Measurements from ENCODE around the gene PSMA1. TPM values are rescaled to one million over a fixed set of nuclear protein-coding genes. Genes with fewer than 3 reads are reported as not detected.

The PSMA1 gene
- total RNA-seq, 5 donors from 2014 or later (not counting 1 experiment from before 2014, with no cell fraction given): 107 to 137 (median 115) TPM

DNA sequence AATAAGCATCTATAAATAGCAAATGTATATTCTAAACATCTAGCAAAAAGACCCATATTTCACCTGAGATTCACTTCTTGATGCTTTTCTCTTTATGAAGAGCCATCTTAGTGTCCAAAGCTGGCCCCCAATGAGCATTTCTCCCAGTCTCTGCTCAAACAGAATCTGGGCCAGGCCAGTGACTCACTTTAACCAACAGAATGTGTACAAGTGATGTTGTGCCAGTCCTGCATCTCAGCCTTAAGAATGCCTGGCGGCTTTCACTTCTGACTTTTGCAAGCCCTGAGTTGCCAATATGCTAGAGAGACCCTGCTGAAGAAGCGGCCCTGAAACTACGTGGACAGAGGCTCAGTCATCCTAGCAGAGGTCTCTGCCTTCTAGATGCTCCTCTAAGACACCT, 13.7 kb downstream of the PSMA1 start:
- Mint-ChIP-seq H3K4me3 (no peak overlapping the region), H3K9me3 (no peaks in the 10 kb centered on the region), H3K27ac (peak overlapping the region in 1 of 2 donors; percentile 73), H3K36me3 (peaks cover 45% of the 10 kb centered on the region), H3K4me1 (peaks cover 6 to 12% (median 7%) of the 10 kb centered on the region in 3 donors), H3K27me3 (no peaks in the 10 kb centered on the region)
- POLR2A ChIA-PET: interaction anchor here in 1 of 2 donors (0.6 kb wide), 2 partner anchors 29 to 54 kb away, joined by 3 read pairs; no protein-coding TSS in a partner anchor
- H3K27me3 ChIP-seq (replicated peaks in 1 of 2; ENCODE audit: control insufficient read depth in 2 of 2, extremely low read depth in 1 of 2, insufficient read depth in 2 of 2, low read length in 1 of 2): no peaks in the 10 kb centered on the region
- DNase-seq: no peak
- CTCF ChIA-PET: interaction anchor here (0.6 kb wide), 2 partner anchors 9 to 152 kb away, joined by 3 read pairs; no protein-coding TSS in a partner anchor
- peaks cover 17 to 68% of the 10 kb centered on the region in 2 donors for H3K36me3 ChIP-seq (ENCODE audit: control insufficient read depth in 2 of 2, extremely low read depth in 1 of 2, insufficient read depth in 1 of 2, low read length in 1 of 2)
- H3K4me3 ChIP-seq (ENCODE audit: control insufficient read depth in 1 of 2, extremely low read depth in 1 of 2, low read length in 1 of 2): no peak overlapping the region
- no peaks in the 10 kb centered on the region for H3K9me3 ChIP-seq
- no peaks in the 10 kb centered on the region for H3K4me1 ChIP-seq (ENCODE audit: control insufficient read depth in 1 of 2, extremely low read depth in 1 of 2, insufficient read depth in 2 of 2, low read length in 2 of 2)
- ATAC-seq (replicated peaks in 1 of 4): no peak
- WGBS (ENCODE audit: insufficient coverage): no CpG with 5 or more reads among the region's 3 CpGs
- no peak overlapping the region for H3K27ac ChIP-seq (ENCODE audit: low read length)

- Mint-ChIP-seq H3K36me3 (peaks cover 22% of the 10 kb centered on the region), H3K4me1 (peaks cover 17 to 26% (median 21%) of the 10 kb centered on the region in 3 donors), H3K27me3 (no peaks in the 10 kb centered on the region), H3K4me3 (no peak overlapping the region), H3K27ac (peak overlapping the region in 1 of 2 donors; percentile 59), H3K9me3 (no peaks in the 10 kb centered on the region)
- Histone ChIP-seq H3K4me1 (ENCODE audit: control insufficient read depth in 1 of 2, extremely low read depth in 1 of 2, insufficient read depth in 2 of 2, low read length in 2 of 2) (peaks cover 0 to 7% of the 10 kb centered on the region in 2 experiments), H3K36me3 (ENCODE audit: control insufficient read depth in 2 of 2, extremely low read depth in 1 of 2, insufficient read depth in 1 of 2, low read length in 1 of 2) (peaks cover 17 to 38% of the 10 kb centered on the region in 2 donors), H3K4me3 (ENCODE audit: control insufficient read depth in 1 of 2, extremely low read depth in 1 of 2, low read length in 1 of 2) (no peak overlapping the region), H3K9me3 (no peaks in the 10 kb centered on the region), H3K27me3 (replicated peaks in 1 of 2; ENCODE audit: control insufficient read depth in 2 of 2, extremely low read depth in 1 of 2, insufficient read depth in 2 of 2, low read length in 1 of 2) (no peaks in the 10 kb centered on the region), H3K27ac (ENCODE audit: low read length) (no peak overlapping the region)
- POLR2A ChIA-PET: interaction anchor here in 1 of 2 donors (0.7 kb wide), 1 partner anchor 13 kb away, joined by 3 read pairs; no protein-coding TSS in a partner anchor
- no peak for DNase-seq
- CTCF ChIA-PET: interaction anchor here (0.7 kb wide), 4 partner anchors 136 to 570 kb away, joined by 3 to 10 read pairs (median 4); no protein-coding TSS in a partner anchor
- no peak for ATAC-seq (replicated peaks in 1 of 4)
- WGBS (ENCODE audit: insufficient coverage): no CpG with 5 or more reads among the region's 1 CpG
Measured at GRCh38 chr11:14503023-14503422, 17.2 kb downstream of the PSMA1 start.

DNA sequence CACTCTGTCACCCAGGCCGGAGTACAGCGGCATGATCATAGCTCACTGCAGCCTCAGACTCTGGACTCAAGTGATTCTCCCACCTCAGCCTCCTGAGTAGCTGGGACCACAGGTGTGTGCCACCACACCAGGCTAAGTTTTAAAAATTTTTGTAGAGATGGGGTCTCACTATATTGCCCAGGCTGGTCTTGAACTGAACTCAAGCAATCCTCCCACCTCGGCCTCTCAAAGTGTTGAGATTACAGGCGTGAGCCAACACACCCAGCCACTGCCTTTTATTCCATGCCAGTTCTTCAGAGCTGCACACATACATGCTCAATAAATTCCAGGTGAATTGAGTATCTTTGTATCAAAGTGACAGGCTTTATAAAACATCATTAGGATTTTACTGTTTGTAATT, 18.1 kb downstream of the PSMA1 start:
- Mint-ChIP-seq H3K27me3 (no peaks in the 10 kb centered on the region), H3K27ac (peak overlapping the region in 1 of 2 donors; percentile 17), H3K4me1 (peaks cover 27 to 36% (median 31%) of the 10 kb centered on the region in 3 donors), H3K4me3 (no peak overlapping the region), H3K36me3 (peaks cover 28% of the 10 kb centered on the region), H3K9me3 (no peaks in the 10 kb centered on the region)
- DNase-seq: no peak
- H3K27me3 ChIP-seq (replicated peaks in 1 of 2; ENCODE audit: control insufficient read depth in 2 of 2, extremely low read depth in 1 of 2, insufficient read depth in 2 of 2, low read length in 1 of 2): no peaks in the 10 kb centered on the region
- no peak overlapping the region for H3K4me3 ChIP-seq (ENCODE audit: control insufficient read depth in 1 of 2, extremely low read depth in 1 of 2, low read length in 1 of 2)
- H3K4me1 ChIP-seq (ENCODE audit: control insufficient read depth in 1 of 2, extremely low read depth in 1 of 2, insufficient read depth in 2 of 2, low read length in 2 of 2): peaks cover 0 to 7% of the 10 kb centered on the region in 2 experiments
- no peak for ATAC-seq (replicated peaks in 1 of 4)
- H3K27ac ChIP-seq (ENCODE audit: low read length): no peak overlapping the region
- peaks cover 17 to 35% of the 10 kb centered on the region in 2 donors for H3K36me3 ChIP-seq (ENCODE audit: control insufficient read depth in 2 of 2, extremely low read depth in 1 of 2, insufficient read depth in 1 of 2, low read length in 1 of 2)
- CTCF ChIA-PET: no interaction called here
- H3K9me3 ChIP-seq: no peaks in the 10 kb centered on the region
- POLR2A ChIA-PET: interaction anchor here in 1 of 2 donors (0.5 kb wide), 1 partner anchor 15 kb away, joined by 4 read pairs; no protein-coding TSS in a partner anchor
- WGBS (ENCODE audit: insufficient coverage): 100% methylated on average over 2 of the region's 4 CpGs

DNA sequence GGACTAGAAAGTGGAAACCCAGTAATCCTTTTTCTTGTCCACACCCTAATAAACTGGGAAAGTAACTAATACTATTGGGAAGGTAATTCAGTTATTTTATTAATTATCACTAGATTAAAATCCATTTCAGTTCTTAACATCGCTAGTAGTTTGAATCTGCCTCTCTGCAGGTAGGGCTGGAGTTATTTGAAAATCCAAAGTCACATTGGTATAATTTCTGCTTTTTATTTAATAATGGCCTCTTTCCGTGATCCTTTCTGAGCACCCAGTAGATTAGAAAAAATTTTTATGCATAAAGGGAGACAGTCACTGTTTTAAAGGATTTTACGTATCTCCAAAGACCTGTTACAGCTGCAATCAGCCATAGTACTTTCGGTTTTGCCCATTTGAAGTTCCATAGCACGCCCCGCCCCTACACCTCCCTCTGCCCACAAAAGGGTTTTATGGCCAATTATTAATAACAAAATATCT, 20.0 kb downstream of the PSMA1 start:
- Histone ChIP-seq H3K9me3 (no peaks in the 10 kb centered on the region), H3K4me3 (ENCODE audit: control insufficient read depth in 1 of 2, extremely low read depth in 1 of 2, low read length in 1 of 2) (peak overlapping the region; percentile 77 to 91), H3K27ac (ENCODE audit: low read length) (peak overlapping the region; percentile 63), H3K36me3 (ENCODE audit: control insufficient read depth in 2 of 2, extremely low read depth in 1 of 2, insufficient read depth in 1 of 2, low read length in 1 of 2) (peaks cover 8 to 26% of the 10 kb centered on the region in 2 donors), H3K27me3 (replicated peaks in 1 of 2; ENCODE audit: control insufficient read depth in 2 of 2, extremely low read depth in 1 of 2, insufficient read depth in 2 of 2, low read length in 1 of 2) (no peaks in the 10 kb centered on the region), H3K4me1 (ENCODE audit: control insufficient read depth in 1 of 2, extremely low read depth in 1 of 2, insufficient read depth in 2 of 2, low read length in 2 of 2) (peaks cover 3 to 11% of the 10 kb centered on the region in 2 experiments)
- no peaks in the 10 kb centered on the region for H3K27me3 Mint-ChIP-seq
- DNase-seq (peak; percentile 4 to 78 (median 39)), ATAC-seq (replicated peaks in 1 of 4) (peak; percentile 41 to 60 (median 46))
- peak overlapping the region; percentile 98 for H3K27ac Mint-ChIP-seq
- POLR2A ChIA-PET: interaction anchor here (0.5 to 1.5 kb wide), 11 partner anchors 10 to 205 kb away, joined by 3 to 8 read pairs (median 3); partner anchors contain the start of gene PSMA1 (in 2 of the 2)
- peak overlapping the region; percentile 87 to 98 (median 98) for H3K4me3 Mint-ChIP-seq
- peaks cover 25% of the 10 kb centered on the region for H3K36me3 Mint-ChIP-seq
- H3K4me1 Mint-ChIP-seq: peaks cover 43 to 52% (median 43%) of the 10 kb centered on the region in 3 donors
- CTCF ChIA-PET: interaction anchor here in 1 of 2 donors (1.0 to 1.3 kb wide), 2 partner anchors 45 to 392 kb away, joined by 3 to 4 read pairs; partner anchors contain the start of gene CYP2R1
- no peaks in the 10 kb centered on the region for H3K9me3 Mint-ChIP-seq
- WGBS (ENCODE audit: insufficient coverage): 3% methylated on average over 4 of the region's 6 CpGs

DNA sequence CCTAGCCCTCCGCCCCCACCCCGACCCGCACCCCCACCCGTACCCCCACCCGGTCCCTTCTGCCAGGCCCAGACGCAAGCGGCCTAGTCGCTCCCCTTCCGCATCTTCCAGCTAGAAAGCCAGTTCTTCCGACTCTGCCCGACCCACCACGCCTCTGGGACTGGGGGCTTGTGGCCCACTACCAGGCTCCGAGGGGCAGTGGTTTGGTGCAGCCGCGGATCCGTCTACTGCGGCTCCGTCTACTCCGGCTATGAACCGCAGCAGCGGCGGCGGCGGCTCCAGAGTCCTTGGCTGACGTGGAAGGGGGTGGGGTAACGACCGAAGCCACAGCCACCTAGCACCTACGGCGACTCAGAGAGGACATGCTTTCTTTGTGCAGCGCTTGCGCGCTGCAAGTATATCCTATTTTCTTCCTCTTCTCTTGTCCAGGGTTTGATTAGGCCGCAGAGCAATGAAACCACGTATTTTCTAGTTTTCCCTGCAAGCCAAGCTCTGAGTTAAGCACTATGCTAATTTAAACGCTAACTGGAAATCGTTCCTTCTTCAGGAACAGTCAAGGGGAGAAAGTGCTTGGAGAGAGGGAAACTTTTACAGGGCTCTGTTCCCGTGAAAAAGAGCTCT, 20.5 kb downstream of the PSMA1 start, which contains the start of gene COPB1:
COPB1 (minus strand) TSS at position 252 of the 621 bp plus-strand sequence. CDS start 883 bp downstream, outside the sequence.
- 0% methylated on average over 27 of the region's 37 CpGs for WGBS (ENCODE audit: insufficient coverage)
- peak within 1 kb of the TSS; percentile 63 for H3K27ac ChIP-seq (ENCODE audit: low read length)
- H3K4me1 ChIP-seq (ENCODE audit: control insufficient read depth in 1 of 2, extremely low read depth in 1 of 2, insufficient read depth in 2 of 2, low read length in 2 of 2): peaks cover 3 to 11% of the 10 kb centered on the region in 2 experiments
- Mint-ChIP-seq H3K27ac (peak within 1 kb of the TSS; percentile 98), H3K4me1 (peaks cover 48 to 57% (median 49%) of the 10 kb centered on the region in 3 donors), H3K36me3 (peaks cover 29% of the 10 kb centered on the region), H3K9me3 (no peaks in the 10 kb centered on the region), H3K4me3 (peak within 1 kb of the TSS; percentile 87 to 98 (median 98)), H3K27me3 (no peaks in the 10 kb centered on the region)
- ChIA-PET CTCF (interaction anchor here (0.6 to 1.3 kb wide), 4 partner anchors 45 to 408 kb away, joined by 3 to 8 read pairs (median 4); partner anchors contain the start of gene CYP2R1 (in 1 of the 2)), POLR2A (interaction anchor here (0.6 to 1.5 kb wide), 7 partner anchors 10 to 155 kb away, joined by 3 to 9 read pairs (median 4); partner anchors contain the start of gene PSMA1 (in 1 of the 2))
- no peaks in the 10 kb centered on the region for H3K27me3 ChIP-seq (replicated peaks in 1 of 2; ENCODE audit: control insufficient read depth in 2 of 2, extremely low read depth in 1 of 2, insufficient read depth in 2 of 2, low read length in 1 of 2)
- no peaks in the 10 kb centered on the region for H3K9me3 ChIP-seq
- peak within 1 kb of the TSS; percentile 77 to 91 for H3K4me3 ChIP-seq (ENCODE audit: control insufficient read depth in 1 of 2, extremely low read depth in 1 of 2, low read length in 1 of 2)
- H3K36me3 ChIP-seq (ENCODE audit: control insufficient read depth in 2 of 2, extremely low read depth in 1 of 2, insufficient read depth in 1 of 2, low read length in 1 of 2): peaks cover 8 to 24% of the 10 kb centered on the region in 2 donors
- DNase-seq (peak; percentile 74 to 96 (median 92)), ATAC-seq (replicated peaks in 1 of 4) (peak; percentile 93 to 95 (median 94))

- H3K4me1 ChIP-seq (ENCODE audit: control insufficient read depth in 1 of 2, extremely low read depth in 1 of 2, insufficient read depth in 2 of 2, low read length in 2 of 2): peaks cover 3 to 11% of the 10 kb centered on the region in 2 experiments
Measured at GRCh38 chr11:14499178-14499559, 21.0 kb downstream of the PSMA1 start.

More at GRCh38 chr11:14499178-14499559, 21.0 kb downstream of the PSMA1 start:
- peak; percentile 33 to 55 (median 48) for ATAC-seq (replicated peaks in 1 of 4)
- Histone ChIP-seq H3K27ac (ENCODE audit: low read length) (peak overlapping the region; percentile 63), H3K27me3 (replicated peaks in 1 of 2; ENCODE audit: control insufficient read depth in 2 of 2, extremely low read depth in 1 of 2, insufficient read depth in 2 of 2, low read length in 1 of 2) (no peaks in the 10 kb centered on the region), H3K36me3 (ENCODE audit: control insufficient read depth in 2 of 2, extremely low read depth in 1 of 2, insufficient read depth in 1 of 2, low read length in 1 of 2) (peaks cover 5 to 24% of the 10 kb centered on the region in 2 donors), H3K4me3 (ENCODE audit: control insufficient read depth in 1 of 2, extremely low read depth in 1 of 2, low read length in 1 of 2) (peak overlapping the region; percentile 77 to 91), H3K9me3 (no peaks in the 10 kb centered on the region)
- 0% methylated on average over 7 of the region's 19 CpGs for WGBS (ENCODE audit: insufficient coverage)
- Mint-ChIP-seq H3K9me3 (no peaks in the 10 kb centered on the region), H3K27ac (peak overlapping the region; percentile 98), H3K36me3 (peaks cover 28% of the 10 kb centered on the region), H3K27me3 (no peaks in the 10 kb centered on the region), H3K4me1 (peaks cover 49 to 62% (median 51%) of the 10 kb centered on the region in 3 donors), H3K4me3 (peak overlapping the region; percentile 87 to 98 (median 98))
- ChIA-PET CTCF (interaction anchor here (0.6 to 1.1 kb wide), 3 partner anchors 406 to 730 kb away, joined by 3 to 8 read pairs (median 5); no protein-coding TSS in a partner anchor), POLR2A (interaction anchor here (0.6 to 0.9 kb wide), 3 partner anchors 9 to 43 kb away, joined by 3 to 9 read pairs (median 4); no protein-coding TSS in a partner anchor)
- peak in 20 of 35 experiments; percentile 8 to 54 (median 28) for DNase-seq

Data from T-cell (primary cell).